Left lung (tissue), 10 donors: Measurements from ENCODE around the gene OR2J2. TPM values are rescaled to one million over a fixed set of nuclear protein-coding genes. Genes with fewer than 3 reads are reported as not detected.
"Not testable (repeated sequence)": the region's sequence is repeated elsewhere in the genome, so short reads cannot be mapped to it uniquely, and the experiment has no call there.

Experiments used
- ATAC-seq: fragments of 200-7000 bp; cut with Tn5 transposase; one replicate; pipeline ENCODE4 v1.9.1; 2020; ENCODE audit warnings: moderate library complexity
- DNase-seq, 4 donors: peaks; one replicate each; pipeline ENCODE4 v3.0.0-alpha.2; 2013 to 2020
- H3K27ac ChIP-seq, 2 donors: fragments of 200-600 bp; sonication (generic) in 1 of 2; one replicate each; pipeline versions ENCODE4 v1.5.0 to v1.8.0; 2020 to 2021
- H3K27me3 ChIP-seq, 2 donors: fragments of 200-600 bp; sonication (generic) in 1 of 2; one replicate each; pipeline versions ENCODE4 v1.5.0 to v1.8.0; 2020 to 2021
- H3K36me3 ChIP-seq, 2 donors: fragments of 200-600 bp; sonication (generic) in 1 of 2; one replicate each; pipeline versions ENCODE4 v1.5.0 to v1.8.0; 2020 to 2021
- H3K4me1 ChIP-seq, 2 donors: fragments of 200-600 bp; one replicate each; pipeline ENCODE4 v1.8.0; 2021
- H3K4me3 ChIP-seq, 2 donors: fragments of 200-600 bp; sonication (generic) in 1 of 2; one replicate each; pipeline versions ENCODE4 v1.5.0 to v1.8.0; 2020 to 2021; ENCODE audit warnings: mild to moderate bottlenecking in 1 of 2
- H3K9me3 ChIP-seq, 2 donors: fragments of 200-600 bp; sonication (generic) in 1 of 2; one replicate each; pipeline versions ENCODE4 v1.5.0 to v1.8.0; 2020 to 2021
- CTCF ChIP-seq, 2 donors: fragments of 200-600 bp; sonication (generic) in 1 of 2; IDR thresholded peaks; one replicate each; pipeline versions ENCODE4 v1.5.0 to v1.8.0; 2021; ENCODE audit warnings: antibody characterized with exemption in 2 of 2
- intact Hi-C, 2 donors: fragments of 100-400 bp; cut with DNase I; formaldehyde crosslinking; loops; one replicate each; pipeline versions ENCODE4 v1.11.2 to v1.14.2; 2022
- polyA plus RNA-seq, 6 donors: library from polyadenylated mRNA; unstranded; fragments of 120-200 nt; gene quantifications; one replicate each; pipeline ENCODE4 v1.2.1, GENCODE V29; 2013; ENCODE audit not compliant: insufficient read length in 6 of 6
- total RNA-seq, 2 donors: library from RNA; stranded (reverse); fragmentation: NEBNext Ultra II Directional; extraction: Animal tissue kit (Norgen Biotek cat#: 25700); gene quantifications; one replicate each; pipeline ENCODE4 v1.2.1, GENCODE V29; 2021
- donor health status: DM: no; HTN: yes; CAD: no.
- donor health status: DM: no; HTN: no; CAD: no.

The OR2J2 gene
- total and polyA plus RNA-seq, 8 donors, result 0.07 TPM; not detected in 7

GRCh38 chr6:29141606-29142005 is 29.1 kb upstream of the OR2J2 start:
- TF ChIP-seq CTCF (IDR thresholded peaks at IDR 0.05), result no peak
- Histone ChIP-seq H3K4me1 (no peaks in the 10 kb centered on the region), H3K27me3 (no peaks in the 10 kb centered on the region), H3K4me3 (no peak overlapping the region), H3K9me3 (peaks cover 0 to 10% of the 10 kb centered on the region in 2 donors), H3K36me3 (no peaks in the 10 kb centered on the region), H3K27ac (no peak overlapping the region)
- intact Hi-C loops, result no loop called here
- ATAC-seq (no peak), DNase-seq (no peak)

- no peak for ATAC-seq
- Histone ChIP-seq H3K27me3 (no peaks in the 10 kb centered on the region), H3K4me1 (no peaks in the 10 kb centered on the region), H3K4me3 (no peak overlapping the region), H3K9me3 (peaks cover 0 to 10% of the 10 kb centered on the region in 2 donors), H3K27ac (no peak overlapping the region), H3K36me3 (no peaks in the 10 kb centered on the region)
- no peak for DNase-seq
- no peak for TF ChIP-seq CTCF (IDR thresholded peaks at IDR 0.05)
- intact Hi-C loops, result no loop called here
Measured at GRCh38 chr6:29142309-29142708, 28.4 kb upstream of the OR2J2 start.

- H3K4me1 ChIP-seq, result no peaks in the 10 kb centered on the region
- no peaks in the 10 kb centered on the region for H3K36me3 ChIP-seq
- no peak overlapping the region for H3K27ac ChIP-seq
- no peak for DNase-seq
- peaks cover 0 to 13% of the 10 kb centered on the region in 2 donors for H3K9me3 ChIP-seq
- ATAC-seq, result no peak
- TF ChIP-seq CTCF (IDR thresholded peaks at IDR 0.05), result no peak
- no peaks in the 10 kb centered on the region for H3K27me3 ChIP-seq
- intact Hi-C loops, result no loop called here
- H3K4me3 ChIP-seq, result no peak overlapping the region
Measured at GRCh38 chr6:29146179-29146578, 24.5 kb upstream of the OR2J2 start.

- no peak overlapping the region for H3K4me3 ChIP-seq
- no peak for ATAC-seq
- no peaks in the 10 kb centered on the region for H3K36me3 ChIP-seq
- H3K27me3 ChIP-seq, result no peaks in the 10 kb centered on the region
- peaks cover 0 to 13% of the 10 kb centered on the region in 2 donors for H3K9me3 ChIP-seq
- intact Hi-C loops, result no loop called here
- H3K4me1 ChIP-seq, result no peaks in the 10 kb centered on the region
- H3K27ac ChIP-seq, result no peak overlapping the region
- no peak for DNase-seq
- TF ChIP-seq CTCF (IDR thresholded peaks at IDR 0.05), result no peak
Measured at GRCh38 chr6:29147074-29147473, 23.6 kb upstream of the OR2J2 start.

- H3K4me3 ChIP-seq, ATAC-seq, H3K27ac ChIP-seq, H3K9me3 ChIP-seq, intact Hi-C loops, H3K27me3 ChIP-seq, DNase-seq, H3K36me3 ChIP-seq, H3K4me1 ChIP-seq: not testable (repeated sequence)
Measured at GRCh38 chr6:29149444-29149843, 21.3 kb upstream of the OR2J2 start.

GRCh38 chr6:29153083-29153482 is 17.6 kb upstream of the OR2J2 start:
- Histone ChIP-seq H3K36me3 (no peaks in the 10 kb centered on the region), H3K27me3 (no peaks in the 10 kb centered on the region), H3K4me1 (no peaks in the 10 kb centered on the region), H3K9me3 (peaks cover 0 to 2% of the 10 kb centered on the region in 2 donors), H3K4me3 (no peak overlapping the region), H3K27ac (no peak overlapping the region)
- ATAC-seq, result no peak
- no peak for DNase-seq
- intact Hi-C loops, result no loop called here
- no peak for TF ChIP-seq CTCF (IDR thresholded peaks at IDR 0.05)

GRCh38 chr6:29155182-29155581 is 15.5 kb upstream of the OR2J2 start:
- H3K9me3 ChIP-seq, H3K4me3 ChIP-seq, H3K27ac ChIP-seq, H3K27me3 ChIP-seq, H3K4me1 ChIP-seq, ATAC-seq, intact Hi-C loops, H3K36me3 ChIP-seq, DNase-seq: not testable (repeated sequence)

GRCh38 chr6:29159922-29160321 is 10.8 kb upstream of the OR2J2 start:
- H3K27me3 ChIP-seq, H3K4me1 ChIP-seq, intact Hi-C loops, H3K27ac ChIP-seq, H3K4me3 ChIP-seq, H3K9me3 ChIP-seq, DNase-seq, H3K36me3 ChIP-seq, ATAC-seq: not testable (repeated sequence)

- H3K4me3 ChIP-seq, ATAC-seq, H3K36me3 ChIP-seq, H3K9me3 ChIP-seq, intact Hi-C loops, H3K27me3 ChIP-seq, H3K4me1 ChIP-seq, DNase-seq, H3K27ac ChIP-seq: not testable (repeated sequence)
Measured at GRCh38 chr6:29165571-29165970, 5.1 kb upstream of the OR2J2 start.
